Naive thymus-derived CD4-positive, alpha-beta T cell (primary cell): ENCODE results near the gene SIK3. TPM values are rescaled to one million over a fixed set of nuclear protein-coding genes. Genes with fewer than 3 reads are reported as not detected.
"Not testable (repeated sequence)": the region's sequence is repeated elsewhere in the genome, so short reads cannot be mapped to it uniquely, and the experiment has no call there.

ENCODE experiments used
- ATAC-seq: fragments of 150-1000 bp; cut with Tn5 transposase; 2 replicates; pipeline ENCODE4 v1.10.0; 2021; ENCODE audit warnings: mild to moderate bottlenecking, moderate library complexity
- CTCF ChIA-PET: fragments of 350-600 bp; sonication (Branson Sonifier 250); formaldehyde crosslinking; loops from one replicate; lab custom pipeline; 2021; ENCODE audit warnings: antibody characterized with exemption; lab: Charles Lee
- POLR2A ChIA-PET: fragments of 350-600 bp; sonication (Branson Sonifier 250); formaldehyde crosslinking; loops from one replicate; lab custom pipeline; 2021; ENCODE audit warnings: antibody characterized with exemption, inconsistent platforms; lab: Charles Lee
- DNase-seq, 9 donors: peaks; one replicate each; pipeline versions ENCODE4 v3.0.0 to v3.0.0-alpha.2; 2020 to 2022; ENCODE audit warnings: mixed read lengths in 1 of 9
- H3K27ac ChIP-seq: one replicate; pipeline ENCODE4 v1.7.0; 2013; ENCODE audit warnings: mild to moderate bottlenecking, low read depth, low read length, moderate library complexity
- H3K27me3 ChIP-seq, 2 donors: one replicate each; pipeline ENCODE4 v1.7.0; 2013; ENCODE audit warnings: low read length in 2 of 2, mild to moderate bottlenecking in 2 of 2, moderate library complexity in 2 of 2; ENCODE audit not compliant: control insufficient read depth in 2 of 2, insufficient read depth in 2 of 2
- H3K36me3 ChIP-seq, 3 experiments: 1 replicate in 2 of 3; 2 replicates in 1 of 3; pipeline ENCODE4 v1.7.0; 2013; ENCODE audit warnings: low read length in 3 of 3, mild to moderate bottlenecking in 3 of 3, moderate library complexity in 1 of 3; ENCODE audit not compliant: insufficient read depth in 3 of 3, control insufficient read depth in 2 of 3
- H3K4me1 ChIP-seq, 2 donors: one replicate each; pipeline ENCODE4 v1.7.0; 2013; ENCODE audit warnings: low read length in 2 of 2, mild to moderate bottlenecking in 2 of 2, moderate library complexity in 1 of 2; ENCODE audit not compliant: control insufficient read depth in 2 of 2, insufficient read depth in 2 of 2
- H3K4me3 ChIP-seq: 2 replicates; pipeline ENCODE4 v1.7.0; 2013; ENCODE audit warnings: mild to moderate bottlenecking, low read length
- H3K9me3 ChIP-seq, 3 experiments: 1 replicate in 2 of 3; 2 replicates in 1 of 3; pipeline ENCODE4 v1.7.0; 2013; ENCODE audit warnings: low read length in 3 of 3; ENCODE audit not compliant: control insufficient read depth in 2 of 3
- H3K27ac Mint-ChIP-seq, 9 donors: one replicate each; pipeline ENCODE4 v1.8.0; 2020 to 2022; ENCODE audit warnings: mixed read lengths in 9 of 9, mild to moderate bottlenecking in 8 of 9, moderate library complexity in 5 of 9, inconsistent platforms in 2 of 9
- H3K27me3 Mint-ChIP-seq, 5 donors: one replicate each; pipeline ENCODE4 v1.8.0; 2021 to 2022; ENCODE audit warnings: mixed read lengths in 5 of 5, mild to moderate bottlenecking in 1 of 5
- H3K36me3 Mint-ChIP-seq, 5 donors: one replicate each; pipeline ENCODE4 v1.8.0; 2020 to 2022; ENCODE audit warnings: mixed read lengths in 5 of 5, mild to moderate bottlenecking in 3 of 5, inconsistent platforms in 1 of 5
- H3K4me1 Mint-ChIP-seq, 7 donors: one replicate each; pipeline ENCODE4 v1.8.0; 2020 to 2022; ENCODE audit warnings: mixed read lengths in 7 of 7, mild to moderate bottlenecking in 3 of 7, inconsistent platforms in 1 of 7
- H3K4me3 Mint-ChIP-seq, 10 donors: one replicate each; pipeline ENCODE4 v1.8.0; 2020 to 2022; ENCODE audit warnings: mild to moderate bottlenecking in 10 of 10, mixed read lengths in 10 of 10, moderate library complexity in 6 of 10, inconsistent platforms in 2 of 10
- H3K9me3 Mint-ChIP-seq, 11 donors: one replicate each; pipeline ENCODE4 v1.8.0; 2020 to 2022; ENCODE audit warnings: mixed read lengths in 11 of 11, mild to moderate bottlenecking in 4 of 11, inconsistent platforms in 1 of 11, moderate library complexity in 1 of 11
- intact Hi-C, 2 donors: fragments of 100-400 bp; cut with micrococcal nuclease; formaldehyde crosslinking; loops; one replicate each; pipeline ENCODE4 v1.15.1; 2023
- polyA plus RNA-seq, 2 donors: library from polyadenylated mRNA; unstranded; fragments of 300-500 nt; fragmentation: Illumina TruSeq; gene quantifications; one replicate each; pipeline ENCODE4 v1.2.3, GENCODE V29; 2021
- total RNA-seq, 6 experiments: library from RNA in 5 of 6; stranded (reverse) in 5 of 6; gene quantifications; 1 replicate in 5 of 6; 2 replicates in 1 of 6; pipeline ENCODE4 v1.2.3 and lab custom pipeline; 2021 to 2026

Gene SIK3
- total and polyA plus RNA-seq, 7 experiments from 2014 or later = 13.3 to 85.2 (median 64.4) TPM

GRCh38 chr11:117046627-117047026 lies 51.6 kb downstream of the SIK3 start:
- intact Hi-C loops, H3K4me3 Mint-ChIP-seq: not testable (repeated sequence)

DNA sequence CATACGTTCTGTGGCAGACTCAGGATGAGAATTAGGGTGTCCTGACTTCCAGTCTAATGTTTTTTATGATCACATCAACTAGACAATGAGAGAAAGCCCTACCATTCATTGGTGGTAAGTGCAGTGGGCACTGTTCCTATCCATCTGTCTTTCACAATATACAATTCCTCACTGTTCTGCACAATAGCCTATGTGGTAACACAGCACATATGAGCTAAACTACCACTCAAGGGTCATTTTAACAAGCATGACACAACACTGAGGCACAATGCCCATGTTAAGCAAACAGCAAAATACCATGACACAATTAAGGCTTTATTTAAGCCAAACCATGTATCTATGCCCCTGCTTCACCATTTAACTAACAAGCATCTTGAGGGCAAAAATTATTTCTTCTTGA lies 52.3 kb downstream of the SIK3 start:
- Mint-ChIP-seq H3K4me1 (peaks cover 26 to 66% (median 52%) of the 10 kb centered on the region in 7 donors), H3K9me3 (no peaks in the 10 kb centered on the region), H3K27ac (peak overlapping the region in 2 of 9 donors; percentile 12 to 29), H3K27me3 (no peaks in the 10 kb centered on the region), H3K36me3 (peaks cover 0 to 11% (median 3%) of the 10 kb centered on the region in 5 donors), H3K4me3 (no peak overlapping the region)
- ATAC-seq (peak; percentile 28), DNase-seq (no peak)
- Histone ChIP-seq H3K9me3 (no peaks in the 10 kb centered on the region), H3K4me1 (peaks cover 4 to 18% of the 10 kb centered on the region in 2 donors), H3K27ac (no peak overlapping the region), H3K27me3 (no peaks in the 10 kb centered on the region), H3K4me3 (no peak overlapping the region), H3K36me3 (no peaks in the 10 kb centered on the region)
- POLR2A ChIA-PET = interaction anchor here (0.9 kb wide), 1 partner anchor 51 kb away, joined by 3 read pairs; no protein-coding TSS in a partner anchor
- CTCF ChIA-PET = no interaction called here
- intact Hi-C loops = no loop called here

More at GRCh38 chr11:117046627-117047026, 51.6 kb downstream of the SIK3 start:
- H3K4me3 ChIP-seq, H3K9me3 Mint-ChIP-seq, DNase-seq, CTCF ChIA-PET, H3K27ac ChIP-seq, H3K36me3 ChIP-seq, POLR2A ChIA-PET, H3K27me3 ChIP-seq, ATAC-seq, H3K9me3 ChIP-seq, H3K27me3 Mint-ChIP-seq: not testable (repeated sequence)
- Mint-ChIP-seq H3K4me1 (peaks cover 26 to 62% (median 49%) of the 10 kb centered on the region in 7 donors), H3K27ac (peak overlapping the region in 1 of 9 donors; percentile 19), H3K36me3 (peaks cover 0 to 14% (median 3%) of the 10 kb centered on the region in 5 donors)
- H3K4me1 ChIP-seq = peaks cover 4 to 18% of the 10 kb centered on the region in 2 donors

- Histone ChIP-seq H3K36me3 (no peaks in the 10 kb centered on the region), H3K4me3 (no peak overlapping the region), H3K27me3 (no peaks in the 10 kb centered on the region), H3K4me1 (peaks cover 4 to 18% of the 10 kb centered on the region in 2 donors), H3K27ac (no peak overlapping the region), H3K9me3 (no peaks in the 10 kb centered on the region)
- Mint-ChIP-seq H3K36me3 (peaks cover 0 to 8% (median 3%) of the 10 kb centered on the region in 5 donors), H3K27ac (peak overlapping the region in 2 of 9 donors; percentile 12 to 47), H3K4me3 (no peak overlapping the region), H3K4me1 (peaks cover 26 to 70% (median 56%) of the 10 kb centered on the region in 7 donors), H3K27me3 (no peaks in the 10 kb centered on the region), H3K9me3 (no peaks in the 10 kb centered on the region)
- intact Hi-C loops = no loop called here
- ChIA-PET CTCF (interaction anchor here (0.5 to 0.9 kb wide), 3 partner anchors 17 to 61 kb away, joined by 3 to 8 read pairs (median 4); no protein-coding TSS in a partner anchor), POLR2A (interaction anchor here (0.8 to 1.0 kb wide), 3 partner anchors 52 to 116 kb away, joined by 3 to 4 read pairs (median 3); no protein-coding TSS in a partner anchor)
- ATAC-seq = no peak
- no peak for DNase-seq
These were observed 53.0 kb downstream of the SIK3 start for GRCh38 chr11:117045196-117045595.

DNA sequence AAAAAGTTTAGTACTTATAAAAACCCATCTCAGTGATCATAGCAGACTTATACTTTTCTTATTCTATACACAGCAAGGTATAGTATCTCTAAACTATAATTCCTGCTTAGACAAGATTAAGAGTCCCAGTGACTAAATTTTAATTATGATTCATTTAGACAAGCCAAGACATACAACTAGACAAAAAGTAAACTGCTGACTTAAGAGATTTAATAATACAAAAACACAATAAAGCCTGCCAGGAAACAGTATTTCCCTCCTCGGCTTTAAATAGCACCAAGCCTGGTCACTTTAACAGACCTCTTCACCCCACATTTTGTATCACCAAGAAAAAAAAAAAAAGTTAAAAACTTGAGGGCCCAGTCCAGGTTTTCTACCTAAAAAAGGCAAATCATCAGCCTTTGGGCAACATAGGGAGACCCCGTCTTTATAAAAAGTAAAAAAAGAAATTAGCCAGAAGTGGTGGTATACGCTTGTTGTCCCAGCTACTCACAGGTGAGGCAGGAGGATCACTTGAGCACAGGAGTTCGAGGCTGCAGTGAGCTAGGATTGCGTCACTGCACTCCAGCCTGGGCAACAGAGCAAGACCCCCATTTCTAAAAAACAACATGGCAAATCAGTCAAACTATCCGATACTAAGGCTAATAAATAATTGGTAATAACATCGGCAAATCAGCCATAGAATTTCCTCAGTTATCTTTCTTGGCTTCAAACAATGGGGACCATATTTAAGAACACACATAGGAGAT lies 53.8 kb downstream of the SIK3 start:
- ATAC-seq (no peak), DNase-seq (no peak)
- Histone ChIP-seq H3K4me3 (no peak overlapping the region), H3K9me3 (no peaks in the 10 kb centered on the region), H3K27ac (no peak overlapping the region), H3K36me3 (no peaks in the 10 kb centered on the region), H3K4me1 (peaks cover 4 to 18% of the 10 kb centered on the region in 2 donors), H3K27me3 (no peaks in the 10 kb centered on the region)
- ChIA-PET CTCF (interaction anchor here (0.9 kb wide), 1 partner anchor 16 kb away, joined by 4 read pairs; no protein-coding TSS in a partner anchor), POLR2A (interaction anchor here (0.8 to 1.0 kb wide), 2 partner anchors 64 to 115 kb away, joined by 3 to 4 read pairs; no protein-coding TSS in a partner anchor)
- no peak overlapping the region for H3K4me3 Mint-ChIP-seq
- no peaks in the 10 kb centered on the region for H3K27me3 Mint-ChIP-seq
- H3K4me1 Mint-ChIP-seq = peaks cover 30 to 76% (median 63%) of the 10 kb centered on the region in 7 donors
- intact Hi-C loops = no loop called here
- H3K27ac Mint-ChIP-seq = peak overlapping the region in 1 of 9 donors; percentile 23
- no peaks in the 10 kb centered on the region for H3K9me3 Mint-ChIP-seq
- peaks cover 0 to 8% (median 3%) of the 10 kb centered on the region in 5 donors for H3K36me3 Mint-ChIP-seq

DNA sequence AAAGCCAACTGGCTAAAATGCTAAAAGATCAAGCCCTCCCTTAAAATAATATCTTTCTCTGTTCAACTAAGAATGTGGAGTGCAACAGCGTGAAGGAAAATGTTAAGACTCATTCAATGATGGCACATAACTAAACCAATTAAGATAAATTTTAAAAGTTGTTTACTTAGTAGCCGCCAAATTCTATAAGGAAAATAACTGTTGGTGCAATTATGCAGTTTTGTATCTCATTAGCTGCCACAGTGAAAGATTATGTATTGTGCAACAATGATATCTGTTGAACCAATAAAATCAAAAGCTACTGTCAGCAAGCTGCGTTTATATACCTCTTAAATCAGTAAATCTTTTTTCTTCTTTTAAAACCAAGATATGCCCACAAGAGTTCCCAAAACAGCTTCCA lies 55.5 kb downstream of the SIK3 start:
- peaks cover 13 to 26% of the 10 kb centered on the region in 2 donors for H3K4me1 ChIP-seq
- peaks cover 0 to 8% (median 2%) of the 10 kb centered on the region in 5 donors for H3K36me3 Mint-ChIP-seq
- H3K27ac Mint-ChIP-seq = peak overlapping the region in 2 of 9 donors; percentile 0 to 78
- H3K9me3 Mint-ChIP-seq = no peaks in the 10 kb centered on the region
- no peaks in the 10 kb centered on the region for H3K36me3 ChIP-seq
- no peak overlapping the region for H3K4me3 Mint-ChIP-seq
- no peak overlapping the region for H3K27ac ChIP-seq
- POLR2A ChIA-PET = interaction anchor here (0.6 kb wide), 1 partner anchor 181 kb away, joined by 3 read pairs; no protein-coding TSS in a partner anchor
- no peaks in the 10 kb centered on the region for H3K27me3 Mint-ChIP-seq
- DNase-seq (no peak), ATAC-seq (no peak)
- H3K4me1 Mint-ChIP-seq = peaks cover 37 to 87% (median 79%) of the 10 kb centered on the region in 7 donors
- intact Hi-C loops = no loop called here
- CTCF ChIA-PET = interaction anchor here (1.0 kb wide), 1 partner anchor 23 kb away, joined by 3 read pairs; no protein-coding TSS in a partner anchor
- no peaks in the 10 kb centered on the region for H3K9me3 ChIP-seq
- no peak overlapping the region for H3K4me3 ChIP-seq
- H3K27me3 ChIP-seq = no peaks in the 10 kb centered on the region

GRCh38 chr11:117039900-117040299 lies 58.3 kb downstream of the SIK3 start:
- Mint-ChIP-seq H3K4me1 (peaks cover 39 to 92% (median 74%) of the 10 kb centered on the region in 7 donors), H3K36me3 (peaks cover 0 to 4% (median 0%) of the 10 kb centered on the region in 5 donors), H3K4me3 (peak overlapping the region in 1 of 10 donors; percentile 5), H3K27ac (peak overlapping the region in 8 of 9 donors; percentile 0 to 81 (median 36)), H3K27me3 (no peaks in the 10 kb centered on the region), H3K9me3 (no peaks in the 10 kb centered on the region)
- CTCF ChIA-PET = interaction anchor here (0.6 to 1.5 kb wide), 2 partner anchors 57 to 66 kb away, joined by 4 to 5 read pairs; no protein-coding TSS in a partner anchor
- DNase-seq (no peak), ATAC-seq (peak; percentile 28)
- POLR2A ChIA-PET = interaction anchor here (0.5 to 1.3 kb wide), 3 partner anchors 9 to 57 kb away, joined by 3 to 4 read pairs (median 3); no protein-coding TSS in a partner anchor
- intact Hi-C loops = loop anchor here in 1 of 2 donors (2.0 to 5.0 kb wide), 2 partner anchors 13 to 113 kb away; no protein-coding TSS in a partner anchor
- no peaks in the 10 kb centered on the region for H3K27me3 ChIP-seq
- peaks cover 18 to 27% of the 10 kb centered on the region in 2 donors for H3K4me1 ChIP-seq
- no peaks in the 10 kb centered on the region for H3K9me3 ChIP-seq
- no peaks in the 10 kb centered on the region for H3K36me3 ChIP-seq
- no peak overlapping the region for H3K4me3 ChIP-seq
- H3K27ac ChIP-seq = no peak overlapping the region
